Skeletal muscle satellite cell (primary cell): ENCODE data around the gene ARMC3. TPM values are rescaled to one million over a fixed set of nuclear protein-coding genes. Genes with fewer than 3 reads are reported as not detected.
"Not testable (repeated sequence)": the region's sequence is repeated elsewhere in the genome, so short reads cannot be mapped to it uniquely, and the experiment has no call there.

ENCODE experiments used
- H3K27me3 ChIP-seq: 2 replicates; pipeline ENCODE4 v1.7.0; 2013; ENCODE audit warnings: low read length; ENCODE audit not compliant: control insufficient read depth, insufficient read depth
- H3K36me3 ChIP-seq: 2 replicates; pipeline ENCODE4 v1.7.0; 2013; ENCODE audit warnings: mild to moderate bottlenecking, control low read depth, low read length; ENCODE audit not compliant: insufficient read depth
- H3K4me1 ChIP-seq: 2 replicates; pipeline ENCODE4 v1.7.0; 2013; ENCODE audit warnings: low read length; ENCODE audit not compliant: control insufficient read depth, insufficient read depth
- H3K4me2 ChIP-seq: 2 replicates; pipeline ENCODE4 v1.7.0; 2013; ENCODE audit warnings: mild to moderate bottlenecking, low read length
- H3K4me3 ChIP-seq: 2 replicates; pipeline ENCODE4 v1.7.0; 2013; ENCODE audit warnings: low read length
- H3K9ac ChIP-seq: 2 replicates; pipeline ENCODE4 v1.7.0; 2013; ENCODE audit warnings: mild to moderate bottlenecking, low read depth, low read length, moderate library complexity
- H3K9me3 ChIP-seq: replicated peaks from 2 replicates; pipeline ENCODE4 v1.7.0; 2013; ENCODE audit warnings: mild to moderate bottlenecking, control low read depth, low read length
- total RNA-seq: library from RNA; depleted of rRNA; stranded (reverse); fragments of >200 nt; gene quantifications from 2 replicates; pipeline ENCODE4 v1.2.3, GENCODE V29; 2012; rRNA removed

Gene ARMC3, protein sequence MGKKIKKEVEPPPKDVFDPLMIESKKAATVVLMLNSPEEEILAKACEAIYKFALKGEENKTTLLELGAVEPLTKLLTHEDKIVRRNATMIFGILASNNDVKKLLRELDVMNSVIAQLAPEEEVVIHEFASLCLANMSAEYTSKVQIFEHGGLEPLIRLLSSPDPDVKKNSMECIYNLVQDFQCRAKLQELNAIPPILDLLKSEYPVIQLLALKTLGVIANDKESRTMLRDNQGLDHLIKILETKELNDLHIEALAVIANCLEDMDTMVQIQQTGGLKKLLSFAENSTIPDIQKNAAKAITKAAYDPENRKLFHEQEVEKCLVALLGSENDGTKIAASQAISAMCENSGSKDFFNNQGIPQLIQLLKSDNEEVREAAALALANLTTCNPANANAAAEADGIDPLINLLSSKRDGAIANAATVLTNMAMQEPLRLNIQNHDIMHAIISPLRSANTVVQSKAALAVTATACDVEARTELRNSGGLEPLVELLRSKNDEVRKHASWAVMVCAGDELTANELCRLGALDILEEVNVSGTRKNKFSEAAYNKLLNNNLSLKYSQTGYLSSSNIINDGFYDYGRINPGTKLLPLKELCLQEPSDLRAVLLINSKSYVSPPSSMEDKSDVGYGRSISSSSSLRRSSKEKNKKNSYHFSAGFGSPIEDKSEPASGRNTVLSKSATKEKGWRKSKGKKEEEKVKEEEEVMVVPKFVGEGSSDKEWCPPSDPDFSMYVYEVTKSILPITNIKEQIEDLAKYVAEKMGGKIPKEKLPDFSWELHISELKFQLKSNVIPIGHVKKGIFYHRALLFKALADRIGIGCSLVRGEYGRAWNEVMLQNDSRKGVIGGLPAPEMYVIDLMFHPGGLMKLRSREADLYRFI
- not detected in 2 replicates for total RNA-seq

DNA sequence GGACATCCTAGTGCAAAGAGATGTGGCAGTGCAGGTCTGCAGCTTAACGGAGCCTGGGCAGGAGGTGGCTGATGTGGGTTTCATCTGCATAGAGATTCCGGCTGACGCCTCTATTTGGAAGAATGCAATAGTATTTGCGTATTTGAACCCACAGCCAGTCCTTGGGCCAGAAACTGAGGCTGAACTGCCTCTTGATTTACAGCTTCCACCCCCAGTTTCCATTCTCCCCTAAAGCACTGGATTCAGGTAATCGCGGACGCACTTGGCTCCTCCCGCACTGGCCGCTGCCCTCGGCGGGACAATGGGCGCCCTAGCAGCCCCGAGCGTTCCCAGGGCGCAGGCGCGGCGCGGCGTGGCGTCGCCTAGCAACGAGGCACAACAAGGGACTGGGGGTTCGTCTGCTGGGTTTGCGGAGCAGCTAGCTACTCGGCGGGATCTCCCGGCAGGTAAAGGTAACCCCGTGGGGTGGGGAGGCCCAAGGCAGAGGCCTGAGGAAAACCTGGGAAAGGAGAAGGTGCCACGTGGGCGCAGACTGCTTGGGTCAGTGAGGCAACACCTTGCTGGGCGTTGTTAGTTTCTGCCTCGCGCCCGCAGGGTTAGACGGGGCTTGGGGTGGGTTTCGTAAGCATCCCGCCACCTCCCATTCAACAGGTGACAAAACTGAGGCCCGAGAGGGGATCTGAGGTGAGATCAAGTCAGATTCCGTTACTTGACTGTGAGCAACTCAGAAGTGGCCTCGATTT, at the start of gene ARMC3:
ARMC3 (plus strand) TSS at position 393 of the 743 bp plus-strand sequence. CDS start 3,944 bp downstream, outside the sequence.
- Histone ChIP-seq H3K36me3 (no peaks in the 10 kb centered on the region), H3K9ac (peak within 1 kb of the TSS; percentile 35)

GRCh38 chr10:22891797-22892196, 36.1 kb upstream of the ARMC3 start:
- H3K4me1 ChIP-seq, result no peaks in the 10 kb centered on the region
- H3K9ac ChIP-seq, result no peak overlapping the region
- no peaks in the 10 kb centered on the region for H3K36me3 ChIP-seq
- no peak overlapping the region for H3K4me2 ChIP-seq
- H3K9me3 ChIP-seq, result no peaks in the 10 kb centered on the region
- no peak overlapping the region for H3K4me3 ChIP-seq
- H3K27me3 ChIP-seq, result no peaks in the 10 kb centered on the region

More for the DNA sequence above, at the start of gene ARMC3:
- peaks cover 5% of the 10 kb centered on the region for H3K27me3 ChIP-seq
- no peaks in the 10 kb centered on the region for H3K9me3 ChIP-seq
- H3K4me1 ChIP-seq, result peaks cover 22% of the 10 kb centered on the region
- H3K4me2 ChIP-seq, result peak within 1 kb of the TSS; percentile 94
- H3K4me3 ChIP-seq, result peak within 1 kb of the TSS; percentile 70

DNA sequence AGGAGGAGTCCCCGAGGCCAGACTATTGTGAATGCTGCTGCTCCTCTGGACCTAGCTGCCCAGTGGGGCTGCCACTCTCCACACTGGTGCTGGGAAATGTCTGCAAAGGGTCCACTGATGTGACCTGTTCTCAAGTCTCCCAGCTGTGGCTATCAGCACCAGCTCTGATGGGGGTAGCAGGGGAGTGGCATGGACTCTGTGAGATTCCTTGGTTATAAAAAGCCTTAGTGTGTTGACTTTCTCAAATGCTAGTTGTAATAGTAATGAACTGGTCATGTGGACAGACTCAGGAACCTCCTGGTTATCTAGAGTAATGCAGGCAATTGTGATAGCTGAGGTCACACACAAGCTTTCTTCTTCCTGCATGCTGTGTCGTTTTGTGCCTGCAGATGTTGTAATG, 34.1 kb upstream of the ARMC3 start:
- Histone ChIP-seq H3K36me3 (no peaks in the 10 kb centered on the region), H3K4me1 (no peaks in the 10 kb centered on the region), H3K4me2 (no peak overlapping the region), H3K9me3 (no peaks in the 10 kb centered on the region), H3K4me3 (no peak overlapping the region), H3K9ac (no peak overlapping the region), H3K27me3 (no peaks in the 10 kb centered on the region)

DNA sequence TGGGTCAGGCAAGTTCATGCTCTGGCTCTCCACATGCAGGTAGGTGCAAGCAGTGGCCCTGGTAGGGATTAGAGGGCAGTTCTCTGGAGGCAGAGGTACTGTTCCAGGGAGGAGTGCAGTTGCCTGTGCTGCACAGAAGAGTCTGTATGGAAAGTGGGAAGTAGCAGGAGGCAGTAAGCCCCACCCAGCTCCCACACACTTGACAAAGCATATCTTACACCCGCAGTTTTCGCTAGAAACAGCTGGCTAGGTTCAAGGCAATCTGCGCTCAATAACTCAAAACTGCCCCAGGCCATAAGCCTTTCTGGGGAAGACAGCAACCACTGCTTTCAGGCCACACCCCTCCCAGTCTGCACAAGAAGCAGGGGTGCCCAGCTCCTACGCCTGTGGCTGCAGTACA, 33.1 kb upstream of the ARMC3 start:
- no peak overlapping the region for H3K4me3 ChIP-seq
- H3K9me3 ChIP-seq, result no peaks in the 10 kb centered on the region
- no peaks in the 10 kb centered on the region for H3K4me1 ChIP-seq
- no peak overlapping the region for H3K4me2 ChIP-seq
- no peak overlapping the region for H3K9ac ChIP-seq
- no peaks in the 10 kb centered on the region for H3K27me3 ChIP-seq
- no peaks in the 10 kb centered on the region for H3K36me3 ChIP-seq

GRCh38 chr10:22895252-22895651, 32.6 kb upstream of the ARMC3 start:
- Histone ChIP-seq H3K9ac (no peak overlapping the region), H3K4me3 (no peak overlapping the region), H3K9me3 (no peaks in the 10 kb centered on the region), H3K4me2 (no peak overlapping the region), H3K4me1 (no peaks in the 10 kb centered on the region), H3K36me3 (no peaks in the 10 kb centered on the region), H3K27me3 (no peaks in the 10 kb centered on the region)

- H3K27me3 ChIP-seq, result no peaks in the 10 kb centered on the region
- no peaks in the 10 kb centered on the region for H3K4me1 ChIP-seq
- H3K9ac ChIP-seq, result no peak overlapping the region
- no peaks in the 10 kb centered on the region for H3K36me3 ChIP-seq
- H3K4me3 ChIP-seq, result no peak overlapping the region
- no peak overlapping the region for H3K4me2 ChIP-seq
- H3K9me3 ChIP-seq, result no peaks in the 10 kb centered on the region
Observed at GRCh38 chr10:22897371-22897770, 30.5 kb upstream of the ARMC3 start.

- no peak overlapping the region for H3K4me3 ChIP-seq
- H3K4me1 ChIP-seq, result no peaks in the 10 kb centered on the region
- H3K9ac ChIP-seq, result no peak overlapping the region
- no peaks in the 10 kb centered on the region for H3K27me3 ChIP-seq
- H3K4me2 ChIP-seq, result no peak overlapping the region
- no peaks in the 10 kb centered on the region for H3K9me3 ChIP-seq
- H3K36me3 ChIP-seq, result no peaks in the 10 kb centered on the region
Observed at GRCh38 chr10:22899307-22899706, 28.5 kb upstream of the ARMC3 start.

DNA sequence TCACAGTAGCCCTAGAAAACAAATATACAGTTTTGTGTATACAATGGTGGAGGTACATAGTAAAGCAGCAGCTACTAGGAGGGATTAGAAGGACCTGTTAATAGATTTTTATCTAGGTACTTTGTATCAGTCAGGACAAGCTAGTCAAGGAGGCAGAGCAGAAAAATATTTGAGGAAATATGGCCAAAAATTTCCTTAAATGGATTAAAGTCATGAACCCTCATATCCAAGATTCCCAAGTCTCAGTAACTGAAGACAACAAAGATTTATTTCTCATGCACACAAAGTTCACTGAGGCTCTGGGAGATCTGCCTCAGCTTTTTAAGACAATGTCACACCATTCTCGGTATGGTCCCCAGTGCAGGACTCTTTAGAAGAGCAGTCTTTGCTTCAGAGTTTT, 28.1 kb upstream of the ARMC3 start:
- Histone ChIP-seq H3K27me3 (no peaks in the 10 kb centered on the region), H3K4me3 (no peak overlapping the region), H3K4me1 (no peaks in the 10 kb centered on the region), H3K9me3 (no peaks in the 10 kb centered on the region), H3K9ac (no peak overlapping the region), H3K4me2 (no peak overlapping the region), H3K36me3 (no peaks in the 10 kb centered on the region)

DNA sequence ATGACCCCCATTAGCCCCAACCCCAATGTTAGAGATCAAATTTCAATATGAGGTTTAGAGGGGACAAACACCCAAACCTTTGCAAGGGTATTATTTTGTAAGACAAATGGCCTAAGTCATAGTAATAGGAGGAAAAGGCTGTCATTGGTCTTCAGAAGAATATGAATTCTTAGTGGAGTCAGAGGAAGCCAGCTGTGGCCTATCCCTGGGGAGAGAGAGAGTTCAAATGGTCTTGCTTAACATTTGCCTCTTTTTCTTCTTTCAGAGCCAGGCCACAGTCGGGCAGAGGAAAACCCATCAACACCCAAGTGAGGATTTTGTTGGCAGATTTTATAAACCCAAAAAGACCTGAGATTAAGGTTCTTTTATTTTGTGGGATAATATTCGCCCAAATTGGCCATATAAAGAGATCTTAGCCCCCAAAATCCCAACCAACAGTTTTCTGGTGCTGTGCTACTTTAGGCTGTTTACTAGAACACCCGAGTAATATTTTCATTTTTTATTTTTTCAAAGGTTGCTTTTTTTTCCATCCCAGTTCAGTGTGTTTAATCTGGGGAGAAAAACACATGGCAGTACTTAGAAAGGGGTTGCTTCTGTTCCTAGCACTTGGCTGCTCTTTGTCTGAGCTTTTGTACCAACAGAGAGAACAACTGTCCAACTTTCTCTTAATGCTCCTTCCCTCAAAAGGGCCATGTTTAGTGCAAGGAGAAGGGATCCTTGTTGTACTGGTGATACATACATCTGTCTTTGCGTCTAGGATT, 26.8 kb upstream of the ARMC3 start:
- H3K4me1 ChIP-seq, result no peaks in the 10 kb centered on the region
- H3K9me3 ChIP-seq, result no peaks in the 10 kb centered on the region
- H3K4me3 ChIP-seq, result no peak overlapping the region
- no peaks in the 10 kb centered on the region for H3K36me3 ChIP-seq
- H3K27me3 ChIP-seq, result no peaks in the 10 kb centered on the region
- H3K4me2 ChIP-seq, result no peak overlapping the region
- no peak overlapping the region for H3K9ac ChIP-seq

DNA sequence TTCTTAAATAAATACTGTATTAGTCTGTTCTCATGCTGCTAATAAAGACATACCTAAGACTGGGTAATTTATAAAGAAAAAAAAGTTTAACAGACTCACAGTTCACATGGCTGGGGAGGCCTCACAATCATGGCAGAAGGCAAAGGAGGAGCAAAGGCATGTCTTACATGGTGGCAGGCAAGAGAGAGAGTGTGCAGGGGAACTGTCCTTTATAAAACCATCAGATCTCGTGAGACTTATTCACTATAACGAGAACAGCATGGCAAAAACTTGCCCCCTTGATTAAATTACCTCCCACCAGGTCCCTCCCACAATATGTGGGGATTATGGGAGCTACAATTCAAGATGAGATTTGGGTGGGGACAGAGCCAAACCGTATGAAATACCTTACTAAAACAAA, 25.7 kb upstream of the ARMC3 start:
- not testable (repeated sequence) for H3K9ac ChIP-seq, H3K4me2 ChIP-seq, H3K4me3 ChIP-seq, H3K9me3 ChIP-seq, H3K36me3 ChIP-seq, H3K27me3 ChIP-seq, H3K4me1 ChIP-seq

DNA sequence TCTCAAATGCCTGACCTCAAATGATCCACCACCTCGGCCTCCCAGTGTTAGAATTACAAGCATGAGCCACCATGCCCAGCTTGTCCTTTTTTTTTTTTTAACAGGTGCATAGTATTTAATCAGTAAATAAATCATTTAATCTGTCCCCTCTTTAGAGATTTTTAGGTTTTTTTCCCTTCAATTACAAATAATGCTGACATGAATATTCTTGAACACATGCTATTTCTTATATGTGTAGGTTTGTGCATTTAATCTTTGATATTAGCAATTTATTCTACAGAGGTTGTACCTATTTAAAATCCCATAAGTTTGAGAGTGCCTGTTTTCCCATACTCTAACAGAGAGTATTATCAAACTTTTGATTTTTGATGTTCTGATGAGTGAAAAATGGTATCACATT, 24.2 kb upstream of the ARMC3 start:
- H3K36me3 ChIP-seq, result no peaks in the 10 kb centered on the region
- no peak overlapping the region for H3K4me3 ChIP-seq
- no peak overlapping the region for H3K4me2 ChIP-seq
- H3K4me1 ChIP-seq, result no peaks in the 10 kb centered on the region
- no peak overlapping the region for H3K9ac ChIP-seq
- no peaks in the 10 kb centered on the region for H3K9me3 ChIP-seq
- H3K27me3 ChIP-seq, result no peaks in the 10 kb centered on the region
